NCI-H2029 (cell line): ENCODE data around the gene CLASRP.

Source experiments
- DNase-seq: peaks from one replicate; lab custom pipeline; 2025; lab: John Stamatoyannopoulos, UW

CLASRP gene

DNA sequence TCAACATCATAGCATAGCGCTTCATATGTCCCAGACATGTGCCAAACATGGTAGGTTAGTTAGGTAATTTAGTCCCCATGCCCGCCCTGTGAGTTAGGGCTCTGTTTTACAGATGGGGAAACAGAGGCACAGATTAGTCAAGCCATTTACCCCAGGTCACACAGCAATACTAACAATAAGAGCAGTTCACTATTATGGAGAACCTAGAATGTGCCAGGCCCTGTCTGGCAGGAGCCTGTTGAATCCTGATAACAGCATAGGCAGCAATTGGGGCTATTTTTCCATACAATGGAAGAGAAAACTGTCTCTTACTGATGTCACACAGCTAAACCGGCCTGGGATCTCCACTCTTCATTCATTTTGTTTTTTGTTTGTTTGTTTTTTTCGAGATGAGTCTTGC lies 47.6 kb downstream of the CLASRP start:
- DNase-seq = no peak

DNA sequence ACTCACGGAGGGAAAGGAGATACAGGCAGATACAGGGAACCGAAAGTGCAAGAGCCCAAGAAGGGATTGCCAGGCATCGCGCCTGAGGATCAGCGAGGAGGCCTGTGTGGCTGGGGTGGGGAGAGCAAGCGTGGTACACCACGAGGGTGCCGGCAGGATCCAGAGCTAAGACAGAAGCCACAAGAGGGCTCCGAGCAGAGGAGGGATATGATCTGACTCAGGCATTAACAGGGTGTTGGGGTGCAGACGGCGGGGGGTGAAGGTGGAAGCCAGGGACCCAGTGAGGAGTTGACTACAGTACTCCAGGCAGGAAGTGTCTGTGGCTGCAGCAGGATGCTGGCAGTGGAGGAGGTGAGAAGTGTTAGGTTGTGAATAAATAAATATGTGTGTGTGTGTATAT lies 48.7 kb downstream of the CLASRP start:
- DNase-seq = no peak

DNA sequence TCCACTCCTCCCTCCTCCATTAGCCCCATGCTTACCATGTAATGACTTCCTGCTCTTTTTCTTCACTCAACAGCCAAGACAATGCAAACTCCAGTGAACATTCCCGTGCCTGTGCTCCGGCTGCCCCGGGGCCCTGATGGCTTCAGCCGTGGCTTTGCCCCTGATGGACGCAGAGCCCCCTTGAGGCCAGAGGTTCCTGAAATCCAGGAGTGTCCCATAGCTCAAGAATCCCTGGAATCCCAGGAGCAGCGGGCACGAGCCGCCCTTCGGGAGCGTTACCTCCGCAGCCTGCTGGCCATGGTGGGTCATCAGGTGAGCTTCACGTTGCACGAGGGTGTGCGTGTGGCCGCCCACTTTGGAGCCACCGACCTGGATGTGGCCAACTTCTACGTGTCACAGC lies 51.2 kb downstream of the CLASRP start:
- DNase-seq = no peak

DNA sequence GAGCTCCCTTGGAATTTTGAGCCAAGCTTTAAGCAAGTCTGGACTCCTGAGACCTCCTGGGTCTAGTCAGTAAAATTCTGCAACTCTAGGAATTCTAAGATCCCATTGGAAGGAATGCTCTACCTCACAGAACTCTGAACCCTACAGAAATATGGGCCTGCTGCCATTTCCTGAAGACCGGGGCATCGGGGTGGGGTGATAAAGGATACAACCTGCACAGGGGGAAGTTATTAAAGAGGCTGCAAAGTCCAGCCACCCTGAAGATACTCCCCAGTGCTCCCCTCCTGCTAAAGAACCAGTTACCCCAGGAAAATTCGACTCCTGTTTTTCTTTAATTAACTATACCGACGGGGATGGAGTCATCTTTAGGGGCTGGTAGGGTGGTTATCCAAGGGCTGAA lies 51.8 kb downstream of the CLASRP start:
- DNase-seq = no peak

DNA sequence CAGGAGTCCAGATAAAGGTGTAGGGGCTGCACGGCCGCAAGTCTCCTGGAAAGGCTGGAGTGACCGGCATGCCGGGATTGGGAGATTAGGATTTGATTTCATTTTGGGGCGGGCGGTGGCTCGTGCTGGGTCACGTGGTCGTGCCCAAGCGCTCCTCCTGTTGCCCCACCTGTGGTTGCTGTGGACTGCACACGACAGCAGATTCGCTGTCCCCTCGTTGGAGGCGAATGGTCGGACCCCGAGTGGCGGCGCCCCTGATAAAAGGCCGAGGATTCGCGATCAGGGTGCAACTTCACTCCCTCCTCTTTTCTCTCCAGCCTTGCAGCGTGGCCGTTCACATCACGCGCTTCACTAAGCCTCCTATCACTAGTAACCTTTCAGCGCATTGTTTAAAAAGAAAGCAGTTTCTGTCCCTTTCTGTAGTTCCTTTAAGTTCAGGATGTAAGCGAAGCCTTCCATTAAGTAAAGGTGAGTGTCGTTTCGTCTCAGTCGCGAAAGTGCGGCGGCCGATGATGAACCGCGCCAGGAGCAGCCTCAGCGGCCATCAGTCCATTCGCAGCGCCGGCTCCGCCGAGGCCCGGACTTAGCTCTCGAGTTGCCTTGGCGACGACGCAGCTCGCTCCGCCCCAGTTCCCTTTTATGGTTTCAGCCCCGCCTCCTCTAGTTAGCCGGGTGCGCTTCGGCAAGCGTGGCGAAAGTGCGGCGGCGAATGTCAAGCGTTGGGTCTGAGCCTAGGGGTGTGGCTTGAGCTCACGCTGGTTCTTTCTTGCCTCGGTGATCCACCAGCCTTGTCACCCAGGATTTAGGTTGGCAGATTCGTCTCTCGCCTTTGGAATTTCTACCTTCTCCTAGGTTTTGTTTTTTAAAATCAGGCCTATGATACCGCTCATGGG lies 52.4 kb downstream of the CLASRP start:
- peak; percentile 98 for DNase-seq

DNA sequence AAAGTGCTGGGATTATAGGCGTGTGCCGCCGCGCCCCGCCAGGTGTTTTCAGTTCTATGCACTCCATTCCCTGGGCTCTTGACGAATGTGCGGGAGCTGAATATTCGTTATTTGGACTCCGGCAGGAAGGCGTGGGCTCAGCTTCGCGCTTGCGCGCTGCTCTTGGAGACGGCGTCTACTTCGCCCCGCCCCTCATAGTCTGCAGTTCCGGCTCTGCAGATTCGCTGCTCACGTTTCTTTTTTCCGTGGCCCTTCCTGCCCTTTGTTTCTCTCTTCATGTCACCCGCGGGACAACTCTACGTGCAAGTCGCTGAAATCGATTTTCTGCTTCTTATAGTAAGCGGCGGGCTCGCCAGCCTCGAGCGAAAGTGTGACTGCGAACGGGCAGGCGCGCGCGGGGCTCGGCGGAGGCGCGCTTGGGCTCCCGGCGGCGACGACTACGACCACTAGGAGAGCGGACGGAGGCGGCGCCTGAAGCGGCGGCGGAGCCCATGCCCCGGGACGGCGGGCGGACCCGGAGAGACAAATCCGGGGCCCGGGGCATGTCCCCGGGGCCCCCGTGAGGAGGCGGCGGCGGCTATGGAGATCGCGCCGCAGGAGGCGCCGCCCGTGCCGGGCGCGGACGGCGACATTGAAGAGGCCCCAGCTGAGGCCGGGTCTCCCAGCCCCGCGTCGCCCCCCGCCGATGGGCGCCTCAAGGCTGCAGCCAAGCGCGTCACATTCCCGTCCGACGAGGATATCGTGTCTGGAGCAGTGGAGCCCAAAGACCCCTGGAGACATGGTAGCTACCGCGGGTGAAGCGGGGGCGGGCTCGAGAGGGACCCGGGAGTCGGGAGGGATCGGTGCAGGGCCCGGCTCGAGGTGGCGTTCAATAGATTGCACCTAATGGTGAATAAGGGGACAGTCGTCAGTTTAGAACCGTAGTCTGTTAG lies 54.2 kb downstream of the CLASRP start, which contains the start of gene PPP1R37:
Gene PPP1R37, plus strand, starts transcription at position 433 of the 932 bp plus-strand sequence. Its CDS starts 147 bp downstream, at position 580.
- DNase-seq = peak; percentile 98

DNA sequence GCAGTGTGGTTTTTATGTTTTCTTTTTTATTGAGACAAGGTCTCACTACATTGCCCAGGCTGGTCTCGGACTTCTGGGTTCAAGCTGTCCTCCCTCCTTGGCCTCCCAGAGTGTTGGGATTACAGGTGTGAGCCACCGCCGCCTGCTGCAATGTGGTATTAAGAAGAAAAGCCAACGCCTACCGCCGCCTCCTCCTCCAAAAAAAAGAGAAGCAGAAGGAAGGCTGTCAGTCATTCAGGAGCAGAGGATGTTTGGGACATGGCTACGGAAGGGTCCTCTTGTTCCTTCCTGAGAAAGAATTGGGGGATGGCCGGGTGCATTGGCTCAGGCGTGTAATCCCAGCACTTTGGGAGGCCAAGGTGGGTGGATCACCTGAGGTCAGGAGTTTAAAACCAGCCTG lies 55.3 kb downstream of the CLASRP start:
- no peak for DNase-seq

DNA sequence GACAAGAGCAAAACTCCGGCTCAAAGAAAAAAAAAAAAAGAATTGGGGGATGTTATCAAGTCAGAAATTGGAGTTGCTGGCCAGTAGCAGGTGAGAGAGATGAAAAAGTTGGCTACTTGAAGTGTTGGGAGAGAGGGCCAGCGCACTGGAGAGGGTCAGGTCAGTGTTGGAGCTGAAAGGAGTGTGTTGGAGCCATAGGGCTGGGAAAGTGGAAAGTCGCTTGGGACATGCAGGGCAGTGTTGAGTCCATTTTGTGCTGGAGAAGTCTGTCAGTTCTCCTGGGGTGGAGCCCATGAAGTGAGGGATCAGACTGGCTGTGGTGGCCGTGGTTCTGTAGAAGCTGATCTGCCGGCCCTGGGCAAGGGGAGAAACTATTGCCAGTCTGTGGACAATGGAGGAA lies 55.9 kb downstream of the CLASRP start:
- DNase-seq = no peak

DNA sequence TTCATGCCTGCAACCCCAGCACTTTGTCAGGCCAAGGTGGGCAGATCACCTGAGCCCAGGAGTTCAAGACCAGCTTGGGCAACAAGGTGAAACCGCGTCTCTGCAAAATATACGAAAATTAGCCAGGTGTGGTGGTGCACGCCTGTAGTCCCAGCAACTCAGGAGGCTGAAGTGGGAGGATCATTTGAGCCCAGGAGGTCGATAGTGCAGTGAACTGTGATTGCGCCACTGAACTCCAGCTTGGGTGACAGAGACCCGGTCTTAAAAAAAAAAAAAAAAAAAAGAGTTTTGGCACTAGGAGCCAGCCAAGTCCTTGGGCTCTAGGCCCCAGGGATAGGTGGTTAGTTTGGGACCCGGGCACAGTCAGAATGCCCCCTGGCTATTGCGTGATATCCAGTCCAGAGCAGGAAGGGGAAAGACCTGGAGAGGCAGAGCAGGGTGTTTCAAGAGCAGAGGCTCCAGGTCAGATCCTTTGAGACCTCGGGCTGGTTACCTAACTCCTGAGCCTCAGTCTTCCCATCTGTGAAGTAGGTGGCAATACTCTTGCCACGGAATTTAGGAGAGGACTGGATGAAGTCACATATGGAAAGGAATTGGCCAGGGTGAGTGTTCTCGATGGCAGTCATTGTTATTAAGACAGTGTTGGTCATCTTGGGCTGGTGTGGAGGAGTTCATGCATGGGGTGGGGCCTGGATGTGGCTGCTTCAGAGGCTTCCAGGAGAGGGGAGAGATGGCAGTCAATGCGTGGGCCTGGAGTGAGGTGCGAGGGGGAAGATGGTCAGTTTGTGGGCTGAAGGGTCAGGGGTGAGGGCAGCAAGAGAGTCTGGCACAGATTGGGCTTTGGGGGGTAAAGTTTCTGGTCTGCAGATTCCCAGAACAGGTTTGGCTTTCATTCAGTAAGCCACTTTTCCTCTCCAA lies 56.9 kb downstream of the CLASRP start:
- DNase-seq = no peak

DNA sequence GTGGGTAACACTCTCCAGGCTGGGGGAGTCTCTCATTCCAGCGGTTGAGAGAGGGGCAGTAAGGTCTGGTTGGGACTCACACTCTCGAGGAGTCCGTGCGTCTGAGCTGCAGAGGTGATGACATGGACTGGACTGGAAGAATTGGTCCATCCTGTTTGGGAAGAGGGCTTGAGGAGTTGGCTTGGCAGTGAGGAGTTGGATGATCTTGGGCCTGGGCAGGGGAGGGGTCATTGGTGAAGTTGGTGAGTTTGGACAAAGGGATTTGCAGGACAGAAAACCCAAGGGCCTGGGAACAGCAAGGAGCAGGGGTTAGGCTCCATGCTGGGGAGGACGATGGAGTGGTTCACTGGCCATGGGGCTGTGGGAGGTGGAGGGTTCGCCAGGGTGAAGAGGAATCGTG lies 57.9 kb downstream of the CLASRP start:
- DNase-seq = no peak

DNA sequence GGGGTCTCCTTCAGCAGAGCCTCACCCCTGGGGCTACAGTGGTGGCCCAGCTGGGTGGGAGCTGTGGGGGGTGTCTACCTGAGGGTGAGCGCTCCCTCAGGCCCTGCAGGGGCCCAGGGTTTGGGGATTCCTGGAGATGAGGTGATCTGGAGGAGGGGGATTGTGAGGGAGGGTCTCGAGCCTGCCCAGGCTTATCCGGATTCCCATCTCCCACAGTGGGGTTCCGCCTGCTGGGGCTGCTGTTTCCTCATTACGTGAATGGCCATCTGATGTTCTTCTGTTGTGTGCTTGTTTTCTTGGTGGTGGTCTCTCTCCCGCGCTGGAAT lies 58.6 kb downstream of the CLASRP start:
- DNase-seq = no peak

DNA sequence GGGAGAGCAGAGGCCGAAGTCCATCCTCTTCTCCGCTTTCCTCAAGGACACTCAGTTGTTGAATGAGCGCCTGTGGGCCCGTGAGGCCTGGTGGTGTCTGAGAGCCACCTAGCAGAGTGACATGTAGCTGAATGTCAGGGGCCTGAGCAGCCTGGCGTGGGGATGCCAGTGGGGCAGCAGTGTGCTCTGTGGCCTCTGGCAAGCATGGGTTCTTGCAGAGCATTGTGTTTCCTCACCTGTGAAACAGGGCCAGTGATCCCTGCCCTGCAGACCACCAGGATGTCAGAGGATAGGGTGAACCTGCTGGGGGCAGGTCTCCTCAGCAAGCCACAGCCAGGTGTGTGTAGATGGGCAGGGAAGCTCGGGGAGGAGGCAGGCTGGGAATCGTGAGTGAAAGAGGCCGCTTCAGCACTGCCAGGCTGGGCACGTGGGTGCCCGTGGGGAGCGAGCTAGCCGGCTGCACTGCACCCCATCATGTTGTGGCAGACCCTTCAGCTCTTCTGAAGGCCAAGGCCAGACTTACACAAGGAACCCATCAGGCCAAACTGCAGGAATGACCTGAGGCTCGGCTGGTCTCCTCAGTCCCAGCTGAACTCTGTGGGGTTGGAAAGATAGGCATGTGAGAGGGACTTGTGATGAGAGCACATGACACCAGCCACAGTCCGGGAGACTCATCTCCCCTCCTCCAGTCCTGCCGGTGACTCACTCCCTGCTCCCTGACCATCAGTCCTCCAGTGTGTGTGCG lies 59.1 kb downstream of the CLASRP start:
- peak; percentile 45 for DNase-seq

DNA sequence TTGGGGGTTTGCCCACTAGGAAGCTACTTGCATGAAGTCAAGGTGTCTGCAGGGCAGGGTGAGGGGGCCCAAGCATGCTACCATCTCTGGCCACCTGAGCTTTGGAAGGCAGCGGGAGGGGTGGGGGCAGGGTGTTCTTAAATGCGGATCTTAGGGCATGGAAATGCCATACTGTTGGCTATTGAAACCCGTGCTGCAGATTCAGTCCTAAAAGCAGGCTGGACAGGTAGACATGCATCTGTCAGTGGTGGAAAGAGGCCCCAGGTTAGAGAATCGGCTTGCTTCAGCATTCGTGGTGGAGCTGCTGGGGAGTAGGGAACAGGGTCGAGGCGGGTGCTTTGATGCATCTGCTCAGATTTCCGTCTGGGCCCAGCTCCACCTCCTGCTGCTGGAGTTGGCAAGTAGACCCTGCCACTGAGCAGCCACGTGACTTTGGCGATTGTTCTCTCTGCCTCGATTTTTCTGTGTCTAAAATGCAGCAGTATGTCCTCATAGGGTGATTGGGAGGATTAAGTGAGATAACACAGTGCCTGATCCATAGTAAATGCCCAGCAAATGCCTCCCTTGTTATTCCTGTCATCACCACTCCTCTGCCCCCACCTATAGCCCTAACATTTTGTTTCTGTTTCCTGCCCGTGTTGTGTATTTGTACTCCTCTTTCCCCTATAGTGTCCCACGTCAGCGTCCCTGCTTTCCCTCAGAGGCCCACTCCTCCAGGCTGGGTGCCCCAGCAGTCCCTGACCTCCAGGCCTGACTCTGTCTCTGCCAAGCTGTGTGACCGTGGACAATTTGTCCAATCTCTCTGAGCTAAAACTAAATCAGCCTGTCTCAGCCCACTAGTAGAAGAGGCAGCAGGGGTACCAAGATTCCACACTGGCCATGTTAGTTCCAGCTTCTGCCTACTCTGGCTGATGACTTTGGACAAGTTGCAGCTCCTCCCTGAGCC lies 59.9 kb downstream of the CLASRP start:
- peak; percentile 65 for DNase-seq

DNA sequence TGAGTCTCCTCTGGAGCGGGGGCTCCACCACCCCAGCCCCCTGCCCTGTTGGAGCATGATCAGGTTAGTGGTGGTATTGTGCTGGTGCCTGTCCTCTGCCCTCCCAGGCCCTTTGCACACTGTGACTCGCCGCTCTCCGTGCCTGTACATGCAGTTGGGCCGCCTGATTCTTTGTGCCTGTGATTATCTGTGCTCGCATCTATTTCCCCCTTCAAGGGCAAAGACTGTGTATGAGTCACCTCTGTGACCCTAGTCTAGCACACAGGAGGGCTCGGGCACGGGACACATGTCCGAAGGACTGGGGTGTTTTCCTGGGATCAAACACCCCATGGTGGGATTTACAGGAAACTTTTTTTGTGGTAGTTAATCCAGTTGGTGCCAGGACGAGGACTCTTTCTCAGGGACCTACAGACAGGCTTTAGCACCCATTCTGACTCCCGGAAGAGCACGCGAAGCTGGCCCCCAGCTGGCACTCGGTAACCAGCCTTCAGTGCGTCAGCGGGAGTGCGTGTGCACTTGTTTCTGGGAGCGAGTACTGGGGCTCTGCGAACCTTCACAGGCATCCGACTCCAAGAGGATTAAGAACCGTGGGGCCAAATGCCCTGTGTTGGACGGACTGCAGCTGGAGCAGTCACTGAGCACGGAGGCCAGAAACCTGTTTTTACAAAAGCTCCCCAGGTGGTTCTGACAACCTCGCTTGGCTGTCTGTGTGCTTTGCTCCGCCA lies 60.8 kb downstream of the CLASRP start:
- no peak for DNase-seq

DNA sequence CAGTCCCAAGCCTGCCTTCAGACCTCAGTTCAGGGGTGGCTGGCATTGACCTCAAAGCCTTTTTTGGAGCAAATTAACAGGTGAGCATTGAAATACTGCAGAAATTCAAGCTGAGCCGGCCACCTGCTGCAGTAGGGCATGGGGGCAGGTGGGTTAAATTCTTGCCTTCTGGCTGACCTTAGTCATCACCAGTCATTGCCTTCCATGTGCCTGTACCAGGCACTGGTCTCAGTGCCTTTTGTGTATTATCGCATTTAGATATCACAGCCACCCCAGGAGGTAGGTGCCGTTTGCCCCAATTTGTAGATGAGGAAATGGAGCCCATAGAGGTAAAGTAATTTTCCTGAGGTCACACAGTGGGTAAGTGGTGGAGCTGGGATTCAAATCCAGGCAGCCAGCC lies 61.4 kb downstream of the CLASRP start:
- DNase-seq = no peak

DNA sequence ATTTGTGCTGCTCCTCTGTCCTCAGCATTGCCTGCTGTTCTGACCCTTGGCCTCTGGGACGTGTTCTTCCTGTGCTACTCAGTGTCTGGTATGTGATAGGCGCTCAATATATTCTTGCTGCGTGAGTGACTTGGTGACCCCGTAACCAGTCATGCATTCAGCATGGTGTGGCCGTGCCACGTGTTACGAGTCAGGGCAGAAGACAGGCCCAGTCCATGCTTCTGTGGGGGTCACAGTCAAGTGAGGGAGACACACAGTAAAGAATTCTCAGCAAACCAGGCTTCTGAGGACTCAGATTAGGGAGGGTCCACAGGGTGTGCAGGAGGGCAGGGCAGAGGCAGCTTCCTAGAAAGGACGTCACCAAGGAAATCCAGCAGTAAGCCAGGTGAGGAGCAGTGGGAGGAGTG lies 62.0 kb downstream of the CLASRP start:
- DNase-seq = no peak

DNA sequence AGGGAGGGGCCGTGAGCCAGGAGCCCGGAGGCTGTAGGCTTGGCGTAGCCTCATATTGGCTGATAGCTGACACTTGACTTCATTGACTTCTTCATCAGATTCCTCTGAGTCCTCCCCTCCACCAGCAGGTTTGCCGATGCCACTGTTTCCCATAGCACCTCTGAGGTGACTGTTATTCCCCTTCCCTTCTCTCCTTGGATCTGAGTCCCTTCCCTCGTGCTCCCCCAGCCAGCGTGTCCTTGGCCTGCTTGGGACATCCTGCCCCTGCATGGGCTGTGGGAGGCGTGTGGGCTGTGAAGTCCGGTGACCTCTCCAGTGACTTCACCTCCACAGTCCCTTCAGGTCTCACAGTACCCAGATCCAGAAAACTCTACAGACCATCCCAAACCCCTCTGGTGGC lies 63.0 kb downstream of the CLASRP start:
- DNase-seq = no peak

DNA sequence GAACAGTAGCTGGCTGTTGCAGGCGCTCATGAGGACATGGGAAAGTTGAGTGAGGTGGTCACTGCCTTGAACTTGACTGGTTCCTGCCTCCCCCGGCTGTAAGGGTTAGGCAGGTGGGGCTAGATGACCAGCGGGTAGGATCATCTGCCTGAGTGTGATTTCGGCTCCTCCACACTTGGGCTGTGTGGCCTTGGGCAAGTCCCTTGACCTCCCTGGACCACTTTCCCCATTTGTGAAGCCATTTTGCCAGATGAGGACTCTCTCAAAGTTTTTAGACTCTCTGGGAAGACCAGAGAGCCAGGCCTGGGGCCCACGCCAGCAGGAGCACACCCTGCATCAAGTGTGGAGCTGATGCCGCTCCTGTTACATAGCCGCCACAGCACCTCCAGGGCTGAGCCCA lies 63.6 kb downstream of the CLASRP start:
- DNase-seq = no peak

DNA sequence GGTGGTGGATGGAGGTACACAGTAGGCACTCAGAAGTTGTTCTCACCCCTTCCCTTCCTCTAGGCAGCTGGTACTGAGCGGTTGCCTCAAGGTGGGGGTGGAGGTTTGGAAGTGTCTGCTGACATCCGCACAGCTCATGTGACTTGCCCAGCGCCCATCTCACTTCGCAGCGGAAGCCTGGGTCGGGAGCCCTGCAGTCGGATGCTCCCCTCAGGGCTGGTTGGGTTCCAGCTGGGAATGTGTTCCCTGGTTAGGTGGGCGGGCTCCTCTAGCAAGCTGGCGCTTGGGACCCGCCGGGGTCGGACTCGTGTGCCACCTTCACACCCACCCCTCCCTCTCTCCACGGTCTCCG lies 64.3 kb downstream of the CLASRP start:
- DNase-seq = peak; percentile 54
